ENCODE data around the gene CRPPA. TPM values are rescaled to one million over a fixed set of nuclear protein-coding genes. Genes with fewer than 3 reads are reported as not detected.

CRPPA gene
- total RNA-seq, 2 experiments from 2014 or later = 1.1 to 1.2 TPM

Other genes starting within 250 kb of the CRPPA start
- gene SOSTDC1, start 44.2 kb upstream of the CRPPA start, total RNA-seq = not detected
- not detected for gene LRRC72, start 105.3 kb upstream of the CRPPA start, total RNA-seq
- gene ANKMY2, start 224.2 kb upstream of the CRPPA start, total RNA-seq = 10 to 100 TPM; 11.5 to 13.1 TPM
- 10 to 100 TPM; 49.9 to 72.1 TPM for gene BZW2, start 224.6 kb upstream of the CRPPA start, total RNA-seq